ENCODE results near the gene UBE2F. TPM values are rescaled to one million over a fixed set of nuclear protein-coding genes. Genes with fewer than 3 reads are reported as not detected.
A peak's percentile ranks its signal among the peaks of the same experiment; 100 is the strongest.
"Not testable (repeated sequence)": the region's sequence is repeated elsewhere in the genome, so short reads cannot be mapped to it uniquely, and the experiment has no call there.

The UBE2F gene
- polyA plus RNA-seq, 2 of the 4 experiments (the other 2 are of a cell fraction), result 49.7 to 81.1 TPM

- ChIA-PET POLR2A (no interaction called here), CTCF (no interaction called here)
- FAIRE-seq (no peak), DNase-seq (ENCODE audit: low read depth in 1 of 2, low spot score in 1 of 2) (no peak), ATAC-seq (no peak)
- TF ChIP-seq BHLHE40 (IDR thresholded peaks at IDR 0.05; ENCODE audit: low read depth, low read length), result no peak
- TF ChIP-seq RAD21 (conservative IDR thresholded peaks at IDR 0.05 in 1 of 2, IDR thresholded peaks at IDR 0.05 in 1 of 2), result no peak
- TF ChIP-seq MAFK (IDR thresholded peaks at IDR 0.05; ENCODE audit: partially characterized antibody), result peak; percentile 49
- Histone ChIP-seq H3K4me2 (no peak overlapping the region), H3K9me3 (no peaks in the 10 kb centered on the region), H3K4me1 (peaks cover 8% of the 10 kb centered on the region; the same call in 2 of the 3 replicates), H3K27ac (no peak overlapping the region), H3K4me3 (no peak overlapping the region)
- WGBS (ENCODE audit: missing lambda C conversion rate), result 81% methylated on average over 9 of the region's 9 CpGs
These were observed 99.4 kb downstream of the UBE2F start for GRCh38 chr2:238066218-238066617.

GRCh38 chr2:238066718-238067117 is 99.9 kb downstream of the UBE2F start:
- FAIRE-seq; DNase-seq (ENCODE audit: low read depth in 1 of 2, low spot score in 1 of 2); H3K9me3 ChIP-seq; ATAC-seq; H3K4me3 ChIP-seq; CTCF ChIA-PET; POLR2A ChIA-PET; H3K27ac ChIP-seq; H3K4me1 ChIP-seq; H3K4me2 ChIP-seq: not testable (repeated sequence)
- 95% methylated on average over 7 of the region's 7 CpGs for WGBS (ENCODE audit: missing lambda C conversion rate)

GRCh38 chr2:238067939-238068338 is 101.1 kb downstream of the UBE2F start:
- CTCF ChIA-PET, result no interaction called here
- H3K27ac ChIP-seq, result no peak overlapping the region
- ATAC-seq (no peak), DNase-seq (ENCODE audit: low read depth in 1 of 2, low spot score in 1 of 2) (no peak), FAIRE-seq (no peak)
- no peak overlapping the region for H3K4me3 ChIP-seq
- no peak for TF ChIP-seq TP53 (CRISPR knock-in tag; IDR thresholded peaks at IDR 0.05)
- TF ChIP-seq JUN (IDR thresholded peaks at IDR 0.05), result no peak
- TF ChIP-seq CBX8 (IDR thresholded peaks at IDR 0.05), result no peak
- TF ChIP-seq CHD4 (IDR thresholded peaks at IDR 0.05; ENCODE audit: borderline replicate concordance), result no peak
- no peak for TF ChIP-seq RAD21 (conservative IDR thresholded peaks at IDR 0.05 in 1 of 2, IDR thresholded peaks at IDR 0.05 in 1 of 2)
- no peak for TF ChIP-seq HOXA7 (CRISPR knock-in tag; IDR thresholded peaks at IDR 0.05)
- TF ChIP-seq SREBF2 (IDR thresholded peaks at IDR 0.05), result no peak
- TF ChIP-seq KDM1A (IDR thresholded peaks at IDR 0.05; ENCODE audit: low read depth), result no peak
- TF ChIP-seq NR3C1 (IDR thresholded peaks at IDR 0.05), result no peak
- no peak for TF ChIP-seq HMGXB4 (CRISPR knock-in tag; IDR thresholded peaks at IDR 0.05; ENCODE audit: borderline replicate concordance)
- no peak for TF ChIP-seq SMC3 (IDR thresholded peaks at IDR 0.05)
- TF ChIP-seq, protein P1, sequence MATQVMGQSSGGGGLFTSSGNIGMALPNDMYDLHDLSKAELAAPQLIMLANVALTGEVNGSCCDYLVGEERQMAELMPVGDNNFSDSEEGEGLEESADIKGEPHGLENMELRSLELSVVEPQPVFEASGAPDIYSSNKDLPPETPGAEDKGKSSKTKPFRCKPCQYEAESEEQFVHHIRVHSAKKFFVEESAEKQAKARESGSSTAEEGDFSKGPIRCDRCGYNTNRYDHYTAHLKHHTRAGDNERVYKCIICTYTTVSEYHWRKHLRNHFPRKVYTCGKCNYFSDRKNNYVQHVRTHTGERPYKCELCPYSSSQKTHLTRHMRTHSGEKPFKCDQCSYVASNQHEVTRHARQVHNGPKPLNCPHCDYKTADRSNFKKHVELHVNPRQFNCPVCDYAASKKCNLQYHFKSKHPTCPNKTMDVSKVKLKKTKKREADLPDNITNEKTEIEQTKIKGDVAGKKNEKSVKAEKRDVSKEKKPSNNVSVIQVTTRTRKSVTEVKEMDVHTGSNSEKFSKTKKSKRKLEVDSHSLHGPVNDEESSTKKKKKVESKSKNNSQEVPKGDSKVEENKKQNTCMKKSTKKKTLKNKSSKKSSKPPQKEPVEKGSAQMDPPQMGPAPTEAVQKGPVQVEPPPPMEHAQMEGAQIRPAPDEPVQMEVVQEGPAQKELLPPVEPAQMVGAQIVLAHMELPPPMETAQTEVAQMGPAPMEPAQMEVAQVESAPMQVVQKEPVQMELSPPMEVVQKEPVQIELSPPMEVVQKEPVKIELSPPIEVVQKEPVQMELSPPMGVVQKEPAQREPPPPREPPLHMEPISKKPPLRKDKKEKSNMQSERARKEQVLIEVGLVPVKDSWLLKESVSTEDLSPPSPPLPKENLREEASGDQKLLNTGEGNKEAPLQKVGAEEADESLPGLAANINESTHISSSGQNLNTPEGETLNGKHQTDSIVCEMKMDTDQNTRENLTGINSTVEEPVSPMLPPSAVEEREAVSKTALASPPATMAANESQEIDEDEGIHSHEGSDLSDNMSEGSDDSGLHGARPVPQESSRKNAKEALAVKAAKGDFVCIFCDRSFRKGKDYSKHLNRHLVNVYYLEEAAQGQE (IDR thresholded peaks at IDR 0.05), result no peak
- no peak for TF ChIP-seq HES2 (IDR thresholded peaks at IDR 0.05)
- no peak for TF ChIP-seq EHMT2 (IDR thresholded peaks at IDR 0.05; ENCODE audit: low read depth)
- no peak for TF ChIP-seq GATA3 (IDR thresholded peaks at IDR 0.05; ENCODE audit: borderline replicate concordance)
- TF ChIP-seq MAFK (IDR thresholded peaks at IDR 0.05; ENCODE audit: partially characterized antibody), result no peak
- TF ChIP-seq ELK1 (IDR thresholded peaks at IDR 0.05; ENCODE audit: low read depth, low read length), result no peak
- no peak for TF ChIP-seq BCL3 (IDR thresholded peaks at IDR 0.05)
- 95% methylated on average over 7 of the region's 7 CpGs for WGBS (ENCODE audit: missing lambda C conversion rate)
- H3K4me2 ChIP-seq, result no peak overlapping the region
- peaks cover 7% of the 10 kb centered on the region for H3K9me3 ChIP-seq
- POLR2A ChIA-PET, result no interaction called here
- no peaks in the 10 kb centered on the region; the same call in 2 of the 3 replicates for H3K4me1 ChIP-seq

Data from A549 (cell line).